ENCODE data around the gene C2CD2. TPM values are rescaled to one million over a fixed set of nuclear protein-coding genes. Genes with fewer than 3 reads are reported as not detected.

C2CD2 gene
- total RNA-seq, 1 experiment from 2014 or later: 13.8 TPM

DNA sequence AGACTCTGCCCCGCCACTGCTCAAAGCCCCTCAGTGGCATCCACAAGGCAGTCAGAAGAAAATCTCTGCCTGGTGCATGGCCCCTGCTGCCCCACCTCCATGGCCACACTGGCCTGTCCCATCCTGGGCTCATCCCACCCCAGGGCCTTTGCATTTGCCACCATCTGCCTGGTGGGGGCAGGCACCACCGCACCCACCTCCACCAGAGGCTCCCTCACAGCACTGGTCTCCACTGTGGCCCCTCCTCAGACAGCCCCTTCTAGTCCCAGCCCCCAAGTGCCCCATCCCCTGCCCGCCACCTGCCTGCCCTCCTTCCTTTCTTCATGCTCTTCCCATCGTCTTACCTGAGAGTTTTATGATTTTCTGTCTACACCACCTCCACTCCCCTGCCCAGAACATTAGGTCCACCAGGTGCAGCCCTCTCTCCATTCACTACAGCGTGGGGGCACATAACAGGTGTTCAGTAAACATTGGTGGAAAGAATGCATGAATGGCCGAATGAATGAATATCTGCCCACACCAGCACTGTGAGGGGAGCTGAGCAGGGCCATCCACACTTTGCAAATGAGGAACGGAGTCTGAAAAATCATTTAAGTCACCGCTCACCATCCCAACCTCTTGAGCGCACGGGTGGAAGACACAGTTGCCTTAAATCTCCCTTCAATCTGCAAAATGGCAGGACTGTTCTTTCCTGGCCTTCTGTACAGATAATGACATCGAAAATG lies 76.7 kb downstream of the C2CD2 start:
- H3K4me3 ChIP-seq: peak overlapping the region; percentile 90; the same call in 1 of the 2 replicates
- no peak for DNase-seq
- peaks cover 4% of the 10 kb centered on the region; the same call in 1 of the 2 replicates for H3K36me3 ChIP-seq
- H3K9me3 ChIP-seq: no peaks in the 10 kb centered on the region
- no peaks in the 10 kb centered on the region for H3K27me3 ChIP-seq

DNA sequence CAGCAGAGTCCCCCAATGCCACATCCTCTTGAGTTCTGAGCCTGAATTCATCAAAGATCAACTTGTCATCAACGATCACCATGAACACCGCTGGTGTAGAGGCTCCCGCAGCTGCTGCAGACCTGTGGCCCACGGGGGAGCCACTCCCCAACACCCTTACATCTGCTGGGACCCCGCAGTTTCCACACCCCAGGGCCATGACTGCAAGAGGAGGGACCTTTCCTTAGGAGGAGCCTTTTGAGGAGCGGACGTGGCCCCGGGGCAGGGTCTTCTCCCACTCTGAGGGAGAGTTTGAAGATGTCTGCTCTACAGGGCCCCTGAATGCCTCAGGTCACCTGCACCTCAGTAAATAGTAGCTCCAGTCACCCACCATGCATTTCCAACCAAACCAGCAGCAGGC lies 77.4 kb downstream of the C2CD2 start:
- Histone ChIP-seq H3K4me3 (no peak overlapping the region), H3K27me3 (no peaks in the 10 kb centered on the region), H3K9me3 (no peaks in the 10 kb centered on the region), H3K36me3 (peaks cover 4% of the 10 kb centered on the region; the same call in 1 of the 2 replicates)
- DNase-seq: no peak

- Histone ChIP-seq H3K9me3 (no peaks in the 10 kb centered on the region), H3K36me3 (peaks cover 4% of the 10 kb centered on the region; the same call in 1 of the 2 replicates), H3K27me3 (no peaks in the 10 kb centered on the region), H3K4me3 (no peak overlapping the region)
- no peak for DNase-seq
Observed at GRCh38 chr21:41875086-41875485, 78.7 kb downstream of the C2CD2 start.

DNA sequence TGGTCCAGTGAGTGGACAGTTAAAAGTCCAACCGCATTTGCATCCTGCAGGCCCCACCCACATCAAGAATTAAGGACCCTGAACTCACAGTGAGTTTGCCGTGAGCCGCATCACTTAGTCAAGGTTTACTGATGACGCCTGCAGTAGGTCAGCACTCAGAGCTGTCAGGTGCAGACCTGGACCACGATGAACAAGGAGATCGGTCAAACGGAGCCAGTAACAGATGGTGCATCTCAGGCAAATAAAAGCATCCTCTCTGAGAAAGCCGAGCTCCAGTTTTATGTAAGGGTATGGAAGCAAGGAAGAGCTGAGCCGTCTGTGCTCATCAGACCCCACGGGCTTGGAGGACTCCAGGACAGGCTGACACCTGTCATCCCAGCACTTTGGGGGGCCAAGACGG lies 79.2 kb downstream of the C2CD2 start:
- DNase-seq: no peak
- H3K27me3 ChIP-seq: no peaks in the 10 kb centered on the region
- H3K4me3 ChIP-seq: no peak overlapping the region
- no peaks in the 10 kb centered on the region for H3K9me3 ChIP-seq
- H3K36me3 ChIP-seq: peaks cover 4% of the 10 kb centered on the region; the same call in 1 of the 2 replicates

DNA sequence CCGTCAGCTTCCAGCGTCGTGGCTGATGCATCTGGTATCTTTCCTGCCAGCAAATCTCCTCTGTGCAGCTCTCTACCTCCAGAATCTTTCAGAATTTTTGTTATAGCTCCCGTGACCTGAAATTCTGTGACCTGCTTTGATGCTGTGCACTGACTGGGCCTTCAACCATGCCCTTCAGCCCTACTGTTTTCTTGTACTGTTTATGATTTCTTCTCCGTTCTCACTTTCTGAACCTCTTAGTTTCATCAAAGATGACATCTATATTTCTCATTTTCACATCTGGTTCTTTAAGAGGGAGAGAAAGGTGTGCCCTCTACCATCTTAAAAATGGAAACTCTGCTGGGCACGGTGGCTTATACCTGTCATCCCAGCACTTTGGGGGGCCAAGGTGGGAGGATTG lies 80.4 kb downstream of the C2CD2 start:
- DNase-seq: no peak

DNA sequence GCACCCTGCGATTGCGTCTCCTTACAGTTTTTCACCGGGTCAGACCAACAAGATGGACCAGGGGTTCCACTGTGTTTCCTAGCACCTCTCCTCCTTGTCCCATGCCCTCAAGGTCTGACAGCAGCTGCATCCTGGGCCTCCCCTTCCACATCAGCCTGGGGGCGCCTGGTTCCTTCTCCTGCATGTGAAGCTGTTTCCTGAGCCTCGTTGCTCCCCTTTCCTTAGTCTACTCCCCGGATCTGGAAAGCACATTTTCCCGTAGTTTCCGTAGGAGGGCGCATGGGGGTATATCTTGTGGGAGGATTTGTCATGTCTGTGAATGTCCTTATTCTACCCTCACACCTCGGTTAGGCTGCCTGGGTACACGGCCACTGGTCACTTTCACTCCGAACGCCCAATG lies 80.8 kb downstream of the C2CD2 start:
- H3K4me3 ChIP-seq: no peak overlapping the region
- H3K36me3 ChIP-seq: peaks cover 4% of the 10 kb centered on the region
- no peak for DNase-seq
- H3K9me3 ChIP-seq: no peaks in the 10 kb centered on the region
- no peaks in the 10 kb centered on the region for H3K27me3 ChIP-seq

More for the DNA sequence above, 80.4 kb downstream of the C2CD2 start:
- Histone ChIP-seq H3K9me3 (no peaks in the 10 kb centered on the region), H3K36me3 (peaks cover 4% of the 10 kb centered on the region; the same call in 1 of the 2 replicates), H3K27me3 (no peaks in the 10 kb centered on the region), H3K4me3 (no peak overlapping the region)

- DNase-seq: no peak
- H3K9me3 ChIP-seq: no peaks in the 10 kb centered on the region
Observed at GRCh38 chr21:41871293-41872030, 82.4 kb downstream of the C2CD2 start.

GRCh38 chr21:41869771-41870170 lies 84.0 kb downstream of the C2CD2 start:
- H3K9me3 ChIP-seq: no peaks in the 10 kb centered on the region
- H3K4me3 ChIP-seq: no peak overlapping the region
- no peak for DNase-seq
- peaks cover 4% of the 10 kb centered on the region for H3K36me3 ChIP-seq
- no peaks in the 10 kb centered on the region for H3K27me3 ChIP-seq

More at GRCh38 chr21:41871293-41872030, 82.4 kb downstream of the C2CD2 start:
- Histone ChIP-seq H3K36me3 (peaks cover 4% of the 10 kb centered on the region), H3K27me3 (no peaks in the 10 kb centered on the region), H3K4me3 (no peak overlapping the region)

- no peak for DNase-seq
- no peak overlapping the region for H3K4me3 ChIP-seq
- no peaks in the 10 kb centered on the region; the same call in none of the 2 replicates for H3K36me3 ChIP-seq
- H3K27me3 ChIP-seq: no peaks in the 10 kb centered on the region
- no peaks in the 10 kb centered on the region for H3K9me3 ChIP-seq
Observed at GRCh38 chr21:41868062-41868710, 85.6 kb downstream of the C2CD2 start.

GRCh38 chr21:41867313-41867712 lies 86.5 kb downstream of the C2CD2 start:
- H3K36me3 ChIP-seq: no peaks in the 10 kb centered on the region; the same call in 1 of the 2 replicates
- H3K9me3 ChIP-seq: no peaks in the 10 kb centered on the region
- H3K4me3 ChIP-seq: no peak overlapping the region
- H3K27me3 ChIP-seq: no peaks in the 10 kb centered on the region
- DNase-seq: no peak

GRCh38 chr21:41866274-41866809 lies 87.5 kb downstream of the C2CD2 start:
- Histone ChIP-seq H3K27me3 (no peaks in the 10 kb centered on the region), H3K36me3 (no peaks in the 10 kb centered on the region; the same call in 1 of the 2 replicates), H3K9me3 (no peaks in the 10 kb centered on the region), H3K4me3 (no peak overlapping the region)
- no peak for DNase-seq

- H3K27me3 ChIP-seq: no peaks in the 10 kb centered on the region
- no peak overlapping the region for H3K4me3 ChIP-seq
- no peaks in the 10 kb centered on the region; the same call in 1 of the 2 replicates for H3K36me3 ChIP-seq
- DNase-seq: no peak
- H3K9me3 ChIP-seq: no peaks in the 10 kb centered on the region
Observed at GRCh38 chr21:41865002-41865777, 88.6 kb downstream of the C2CD2 start.

DNA sequence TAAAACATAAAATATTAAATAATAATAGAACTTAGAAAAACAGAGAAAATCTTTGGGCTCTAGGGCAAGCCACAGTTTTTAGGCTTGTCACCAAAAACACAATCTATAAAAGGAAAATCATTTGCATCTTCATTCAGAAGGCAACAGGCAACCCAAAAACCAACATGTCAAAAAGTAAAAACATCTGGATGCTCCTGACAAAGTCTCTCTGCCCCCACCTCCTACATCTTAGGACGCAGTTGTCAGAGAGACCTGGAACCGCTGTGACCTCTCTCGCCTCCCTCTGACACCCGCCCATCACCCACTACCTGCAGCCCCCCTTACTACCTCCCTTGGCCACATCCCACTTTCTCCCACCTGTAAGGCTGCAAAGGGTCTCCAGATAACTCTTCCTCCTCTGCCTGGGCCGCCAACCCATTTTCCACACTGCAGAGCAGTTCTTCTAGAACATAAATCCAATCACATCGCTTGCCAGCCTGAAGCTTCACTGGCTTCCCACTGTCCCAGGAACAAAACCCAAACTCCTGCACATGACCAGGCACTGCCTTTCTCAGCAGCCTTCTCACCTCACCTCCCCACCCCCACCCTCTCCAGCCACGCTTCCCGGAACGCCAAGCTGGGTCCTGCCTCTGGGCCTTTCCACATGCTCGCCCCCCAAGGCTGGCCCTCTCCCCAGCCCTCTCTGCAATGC lies 89.4 kb downstream of the C2CD2 start:
- Histone ChIP-seq H3K4me3 (no peak overlapping the region), H3K36me3 (peaks cover 4% of the 10 kb centered on the region; the same call in 1 of the 2 replicates), H3K9me3 (no peaks in the 10 kb centered on the region), H3K27me3 (no peaks in the 10 kb centered on the region)
- no peak for DNase-seq

DNA sequence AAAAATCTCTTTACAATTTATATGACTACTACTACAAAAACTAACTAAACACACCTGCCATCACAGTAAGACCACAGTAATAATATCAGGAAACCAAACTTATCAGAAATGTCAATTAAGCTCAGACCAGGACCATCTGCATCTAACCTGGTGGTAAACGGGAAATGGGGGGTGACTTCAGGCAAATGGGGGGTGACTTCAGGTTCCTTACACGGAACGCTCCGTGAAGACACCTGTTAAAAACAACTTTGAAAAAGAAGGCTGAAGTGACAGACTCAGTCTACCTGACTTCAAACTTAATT lies 90.4 kb downstream of the C2CD2 start:
- H3K27me3 ChIP-seq: no peaks in the 10 kb centered on the region
- no peaks in the 10 kb centered on the region for H3K9me3 ChIP-seq
- H3K36me3 ChIP-seq: peaks cover 11% of the 10 kb centered on the region
- no peak overlapping the region for H3K4me3 ChIP-seq
- no peak for DNase-seq

- Histone ChIP-seq H3K36me3 (peaks cover 17% of the 10 kb centered on the region), H3K9me3 (no peaks in the 10 kb centered on the region), H3K4me3 (no peak overlapping the region), H3K27me3 (no peaks in the 10 kb centered on the region)
- no peak for DNase-seq
Observed at GRCh38 chr21:41861987-41862386, 91.8 kb downstream of the C2CD2 start.

DNA sequence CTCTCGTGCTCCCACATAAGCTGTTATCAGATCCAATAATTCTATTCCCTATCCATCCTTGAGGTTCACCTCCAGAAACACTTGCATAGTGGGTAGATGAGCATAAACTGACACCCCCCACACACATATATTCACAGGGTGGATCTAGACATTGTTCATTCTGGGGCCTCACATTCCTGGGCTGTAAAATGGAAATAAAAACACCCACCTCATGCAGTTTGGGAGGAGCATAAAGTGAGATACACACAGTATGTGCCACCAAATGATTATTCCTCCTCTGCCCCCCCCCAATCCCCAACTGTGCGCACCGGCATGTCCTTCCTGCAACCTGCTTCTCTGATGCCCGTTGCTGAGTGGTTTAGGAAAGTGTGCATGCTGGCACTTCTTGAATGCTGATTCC lies 92.6 kb downstream of the C2CD2 start:
- Histone ChIP-seq H3K9me3 (no peaks in the 10 kb centered on the region), H3K36me3 (peaks cover 24% of the 10 kb centered on the region), H3K4me3 (no peak overlapping the region), H3K27me3 (no peaks in the 10 kb centered on the region)
- DNase-seq: no peak

All from MG63 (cell line).